Measurements from ENCODE around the gene TRIP11.

The TRIP11 gene

GRCh38 chr14:91968280-91968679, 71.6 kb downstream of the TRIP11 start:
- H3K4me1 ChIP-seq (ENCODE audit: control insufficient read depth, insufficient read depth, low read length): no peaks in the 10 kb centered on the region
- no peaks in the 10 kb centered on the region for H3K9me3 ChIP-seq (ENCODE audit: control insufficient read depth, low read length)
- no peak overlapping the region for H3K4me3 ChIP-seq (ENCODE audit: low read length)
- H3K36me3 ChIP-seq (ENCODE audit: control insufficient read depth, insufficient read depth, low read length): no peaks in the 10 kb centered on the region
- no peak overlapping the region for H3K9ac ChIP-seq (ENCODE audit: low read length)
- no peaks in the 10 kb centered on the region for H3K27me3 ChIP-seq (ENCODE audit: control insufficient read depth, insufficient read depth, low read length)

- H3K36me3 ChIP-seq (ENCODE audit: control insufficient read depth, insufficient read depth, low read length): no peaks in the 10 kb centered on the region
- H3K9me3 ChIP-seq (ENCODE audit: control insufficient read depth, low read length): no peaks in the 10 kb centered on the region
- no peaks in the 10 kb centered on the region for H3K4me1 ChIP-seq (ENCODE audit: control insufficient read depth, insufficient read depth, low read length)
Observed at GRCh38 chr14:91964724-91965123, 75.1 kb downstream of the TRIP11 start.

GRCh38 chr14:91964011-91964410, 75.8 kb downstream of the TRIP11 start:
- Histone ChIP-seq H3K4me1 (ENCODE audit: control insufficient read depth, insufficient read depth, low read length) (no peaks in the 10 kb centered on the region), H3K4me3 (ENCODE audit: low read length) (no peak overlapping the region)

More at GRCh38 chr14:91964724-91965123, 75.1 kb downstream of the TRIP11 start:
- Histone ChIP-seq H3K4me3 (ENCODE audit: low read length) (no peak overlapping the region), H3K27me3 (ENCODE audit: control insufficient read depth, insufficient read depth, low read length) (no peaks in the 10 kb centered on the region), H3K9ac (ENCODE audit: low read length) (no peak overlapping the region)

GRCh38 chr14:91963465-91963864, 76.4 kb downstream of the TRIP11 start:
- H3K4me1 ChIP-seq (ENCODE audit: control insufficient read depth, insufficient read depth, low read length): no peaks in the 10 kb centered on the region

More at GRCh38 chr14:91964011-91964410, 75.8 kb downstream of the TRIP11 start:
- H3K9ac ChIP-seq (ENCODE audit: low read length): no peak overlapping the region
- H3K27me3 ChIP-seq (ENCODE audit: control insufficient read depth, insufficient read depth, low read length): no peaks in the 10 kb centered on the region
- no peaks in the 10 kb centered on the region for H3K9me3 ChIP-seq (ENCODE audit: control insufficient read depth, low read length)
- H3K36me3 ChIP-seq (ENCODE audit: control insufficient read depth, insufficient read depth, low read length): no peaks in the 10 kb centered on the region

GRCh38 chr14:91961297-91962220, 78.3 kb downstream of the TRIP11 start:
- H3K36me3 ChIP-seq (ENCODE audit: control insufficient read depth, insufficient read depth, low read length): no peaks in the 10 kb centered on the region
- no peaks in the 10 kb centered on the region for H3K27me3 ChIP-seq (ENCODE audit: control insufficient read depth, insufficient read depth, low read length)
- no peaks in the 10 kb centered on the region for H3K9me3 ChIP-seq (ENCODE audit: control insufficient read depth, low read length)
- no peak overlapping the region for H3K4me3 ChIP-seq (ENCODE audit: low read length)
- H3K9ac ChIP-seq (ENCODE audit: low read length): no peak overlapping the region
- H3K4me1 ChIP-seq (ENCODE audit: control insufficient read depth, insufficient read depth, low read length): no peaks in the 10 kb centered on the region

More at GRCh38 chr14:91963465-91963864, 76.4 kb downstream of the TRIP11 start:
- Histone ChIP-seq H3K36me3 (ENCODE audit: control insufficient read depth, insufficient read depth, low read length) (no peaks in the 10 kb centered on the region), H3K9ac (ENCODE audit: low read length) (no peak overlapping the region), H3K9me3 (ENCODE audit: control insufficient read depth, low read length) (no peaks in the 10 kb centered on the region), H3K4me3 (ENCODE audit: low read length) (no peak overlapping the region), H3K27me3 (ENCODE audit: control insufficient read depth, insufficient read depth, low read length) (no peaks in the 10 kb centered on the region)

GRCh38 chr14:91957876-91958313, 82.0 kb downstream of the TRIP11 start:
- Histone ChIP-seq H3K4me3 (ENCODE audit: low read length) (no peak overlapping the region), H3K4me1 (ENCODE audit: control insufficient read depth, insufficient read depth, low read length) (no peaks in the 10 kb centered on the region), H3K9me3 (ENCODE audit: control insufficient read depth, low read length) (no peaks in the 10 kb centered on the region), H3K27me3 (ENCODE audit: control insufficient read depth, insufficient read depth, low read length) (peaks cover 3% of the 10 kb centered on the region), H3K9ac (ENCODE audit: low read length) (no peak overlapping the region), H3K36me3 (ENCODE audit: control insufficient read depth, insufficient read depth, low read length) (no peaks in the 10 kb centered on the region)

GRCh38 chr14:91956616-91957015, 83.2 kb downstream of the TRIP11 start:
- H3K27me3 ChIP-seq (ENCODE audit: control insufficient read depth, insufficient read depth, low read length): peaks cover 3% of the 10 kb centered on the region
- no peak overlapping the region for H3K4me3 ChIP-seq (ENCODE audit: low read length)
- no peak overlapping the region for H3K9ac ChIP-seq (ENCODE audit: low read length)
- H3K36me3 ChIP-seq (ENCODE audit: control insufficient read depth, insufficient read depth, low read length): no peaks in the 10 kb centered on the region
- no peaks in the 10 kb centered on the region for H3K9me3 ChIP-seq (ENCODE audit: control insufficient read depth, low read length)
- no peaks in the 10 kb centered on the region for H3K4me1 ChIP-seq (ENCODE audit: control insufficient read depth, insufficient read depth, low read length)

GRCh38 chr14:91955168-91955567, 84.7 kb downstream of the TRIP11 start:
- Histone ChIP-seq H3K27me3 (ENCODE audit: control insufficient read depth, insufficient read depth, low read length) (peaks cover 3% of the 10 kb centered on the region), H3K9ac (ENCODE audit: low read length) (no peak overlapping the region), H3K4me1 (ENCODE audit: control insufficient read depth, insufficient read depth, low read length) (no peaks in the 10 kb centered on the region), H3K36me3 (ENCODE audit: control insufficient read depth, insufficient read depth, low read length) (no peaks in the 10 kb centered on the region), H3K9me3 (ENCODE audit: control insufficient read depth, low read length) (no peaks in the 10 kb centered on the region), H3K4me3 (ENCODE audit: low read length) (no peak overlapping the region)

GRCh38 chr14:91953170-91953985, 86.5 kb downstream of the TRIP11 start:
- no peak overlapping the region for H3K9ac ChIP-seq (ENCODE audit: low read length)
- H3K36me3 ChIP-seq (ENCODE audit: control insufficient read depth, insufficient read depth, low read length): no peaks in the 10 kb centered on the region
- H3K4me1 ChIP-seq (ENCODE audit: control insufficient read depth, insufficient read depth, low read length): no peaks in the 10 kb centered on the region
- no peak overlapping the region for H3K4me3 ChIP-seq (ENCODE audit: low read length)
- peaks cover 3% of the 10 kb centered on the region for H3K27me3 ChIP-seq (ENCODE audit: control insufficient read depth, insufficient read depth, low read length)
- no peaks in the 10 kb centered on the region for H3K9me3 ChIP-seq (ENCODE audit: control insufficient read depth, low read length)

- Histone ChIP-seq H3K27me3 (ENCODE audit: control insufficient read depth, insufficient read depth, low read length) (peaks cover 29% of the 10 kb centered on the region), H3K9ac (ENCODE audit: low read length) (peak within 1 kb of the TSS; percentile 45)
Observed at GRCh38 chr14:91947475-91948184, 92.2 kb downstream of the TRIP11 start, which contains the start of gene FBLN5. Gene FBLN5, minus strand, starts transcription at chr14:91947694. Its CDS starts 465 bp downstream, at chr14:91947229.

GRCh38 chr14:91946622-91947474, 93.0 kb downstream of the TRIP11 start:
- H3K27me3 ChIP-seq (ENCODE audit: control insufficient read depth, insufficient read depth, low read length): peaks cover 29% of the 10 kb centered on the region
- H3K9me3 ChIP-seq (ENCODE audit: control insufficient read depth, low read length): no peaks in the 10 kb centered on the region
- H3K36me3 ChIP-seq (ENCODE audit: control insufficient read depth, insufficient read depth, low read length): no peaks in the 10 kb centered on the region
- no peaks in the 10 kb centered on the region for H3K4me1 ChIP-seq (ENCODE audit: control insufficient read depth, insufficient read depth, low read length)
- H3K4me3 ChIP-seq (ENCODE audit: low read length): peak overlapping the region; percentile 28
- peak overlapping the region; percentile 45 for H3K9ac ChIP-seq (ENCODE audit: low read length)

More at GRCh38 chr14:91947475-91948184, 92.2 kb downstream of the TRIP11 start, which contains the start of gene FBLN5:
- Histone ChIP-seq H3K4me3 (ENCODE audit: low read length) (peak within 1 kb of the TSS; percentile 28), H3K36me3 (ENCODE audit: control insufficient read depth, insufficient read depth, low read length) (no peaks in the 10 kb centered on the region), H3K9me3 (ENCODE audit: control insufficient read depth, low read length) (no peaks in the 10 kb centered on the region), H3K4me1 (ENCODE audit: control insufficient read depth, insufficient read depth, low read length) (no peaks in the 10 kb centered on the region)
